Mesothelial cell of epicardium (in vitro differentiated cells): ENCODE data around the gene KBTBD3. TPM values are rescaled to one million over a fixed set of nuclear protein-coding genes. Genes with fewer than 3 reads are reported as not detected.

Experiments
- DNase-seq, 2 experiments: peaks; one replicate each; pipeline ENCODE4 v3.0.0; 2021; ENCODE audit warnings: low spot score in 2 of 2; ENCODE audit not compliant: unreplicated experiment in 2 of 2
- H3K27ac Mint-ChIP-seq: 2 replicates; pipeline ENCODE4 v1.8.0; 2021; ENCODE audit warnings: mixed read lengths
- H3K27me3 Mint-ChIP-seq: 2 replicates; pipeline ENCODE4 v1.8.0; 2021; ENCODE audit warnings: low read depth, mixed read lengths
- H3K36me3 Mint-ChIP-seq: 2 replicates; pipeline ENCODE4 v1.8.0; 2021; ENCODE audit warnings: mixed read lengths
- H3K4me1 Mint-ChIP-seq: 2 replicates; pipeline ENCODE4 v1.8.0; 2021; ENCODE audit warnings: mixed read lengths
- H3K4me3 Mint-ChIP-seq: 2 replicates; pipeline ENCODE4 v1.8.0; 2021; ENCODE audit warnings: mild to moderate bottlenecking, moderate library complexity, mixed read lengths
- H3K9me3 Mint-ChIP-seq: 2 replicates; pipeline ENCODE4 v1.8.0; 2021; ENCODE audit warnings: mixed read lengths
- CTCF ChIP-seq: fragments of 200-600 bp; sonication (generic); IDR thresholded peaks from one replicate; pipeline ENCODE4 v1.5.0; 2021; ENCODE audit warnings: antibody characterized with exemption; ENCODE audit not compliant: unreplicated experiment
- total RNA-seq: library from RNA; stranded (reverse); gene quantifications from 3 replicates; pipeline ENCODE4 v1.2.1, GENCODE V29; 2021

KBTBD3 gene
- total RNA-seq, 1 donor from 2014 or later, result 4.1 TPM

- Mint-ChIP-seq H3K9me3 (peaks cover 10% of the 10 kb centered on the region), H3K36me3 (peaks cover 4% of the 10 kb centered on the region), H3K27ac (peak within 1 kb of the TSS; percentile 96), H3K4me3 (peak within 1 kb of the TSS; percentile 97), H3K4me1 (peaks cover 33% of the 10 kb centered on the region), H3K27me3 (no peaks in the 10 kb centered on the region)
- no peak for TF ChIP-seq CTCF
- peak; percentile 94 to 98 for DNase-seq
Measured at GRCh38 chr11:106021967-106022794, 55.0 kb downstream of the KBTBD3 start, which contains the start of gene MSANTD4. TSS of gene MSANTD4 (minus strand) at chr11:106022240. CDS start at chr11:106010917, 11,323 bp downstream.

GRCh38 chr11:106021181-106021966 lies 55.8 kb downstream of the KBTBD3 start:
- TF ChIP-seq CTCF, result no peak
- peaks cover 36% of the 10 kb centered on the region for H3K4me1 Mint-ChIP-seq
- DNase-seq, result peak in 1 of 2 experiments; percentile 17
- peak overlapping the region; percentile 96 for H3K27ac Mint-ChIP-seq
- peak overlapping the region; percentile 97 for H3K4me3 Mint-ChIP-seq
- peaks cover 4% of the 10 kb centered on the region for H3K36me3 Mint-ChIP-seq
- H3K27me3 Mint-ChIP-seq, result no peaks in the 10 kb centered on the region
- H3K9me3 Mint-ChIP-seq, result peaks cover 5% of the 10 kb centered on the region

GRCh38 chr11:106017093-106017492 lies 60.1 kb downstream of the KBTBD3 start:
- no peak overlapping the region for H3K27ac Mint-ChIP-seq
- H3K4me3 Mint-ChIP-seq, result no peak overlapping the region
- no peaks in the 10 kb centered on the region for H3K9me3 Mint-ChIP-seq
- H3K27me3 Mint-ChIP-seq, result no peaks in the 10 kb centered on the region
- peaks cover 39% of the 10 kb centered on the region for H3K4me1 Mint-ChIP-seq
- TF ChIP-seq CTCF, result no peak
- no peak for DNase-seq
- peaks cover 4% of the 10 kb centered on the region for H3K36me3 Mint-ChIP-seq

GRCh38 chr11:106015066-106015465 lies 62.1 kb downstream of the KBTBD3 start:
- Mint-ChIP-seq H3K27ac (no peak overlapping the region), H3K4me1 (peaks cover 26% of the 10 kb centered on the region), H3K9me3 (no peaks in the 10 kb centered on the region), H3K36me3 (peaks cover 17% of the 10 kb centered on the region), H3K4me3 (no peak overlapping the region), H3K27me3 (no peaks in the 10 kb centered on the region)
- no peak for TF ChIP-seq CTCF
- DNase-seq, result no peak

- Mint-ChIP-seq H3K27me3 (no peaks in the 10 kb centered on the region), H3K9me3 (peaks cover 3% of the 10 kb centered on the region), H3K36me3 (peaks cover 19% of the 10 kb centered on the region), H3K4me3 (no peak overlapping the region), H3K4me1 (peaks cover 21% of the 10 kb centered on the region), H3K27ac (no peak overlapping the region)
- TF ChIP-seq CTCF, result no peak
- no peak for DNase-seq
Measured at GRCh38 chr11:106014620-106015019, 62.5 kb downstream of the KBTBD3 start.
